ENCODE data around the gene CCDC195.

GRCh38 chr2:224655006-224655537, 61.1 kb downstream of the CCDC195 start:
- TF ChIP-seq CTCF (IDR thresholded peaks at IDR 0.05) (no peak), POLR2A (IDR thresholded peaks at IDR 0.05) (no peak)

All from testis (tissue), 2 donors.